HG03066 (cell line): ENCODE measurements around the gene SNRNP27.
"Not testable (repeated sequence)": the region's sequence is repeated elsewhere in the genome, so short reads cannot be mapped to it uniquely, and the experiment has no call there.

Source experiments
- ATAC-seq: cut with Tn5 transposase; IDR thresholded peaks from one replicate; pipeline ENCODE4 v1.9.1; 2021; ENCODE audit warnings: low read depth; ENCODE audit not compliant: unreplicated experiment

SNRNP27 gene

DNA sequence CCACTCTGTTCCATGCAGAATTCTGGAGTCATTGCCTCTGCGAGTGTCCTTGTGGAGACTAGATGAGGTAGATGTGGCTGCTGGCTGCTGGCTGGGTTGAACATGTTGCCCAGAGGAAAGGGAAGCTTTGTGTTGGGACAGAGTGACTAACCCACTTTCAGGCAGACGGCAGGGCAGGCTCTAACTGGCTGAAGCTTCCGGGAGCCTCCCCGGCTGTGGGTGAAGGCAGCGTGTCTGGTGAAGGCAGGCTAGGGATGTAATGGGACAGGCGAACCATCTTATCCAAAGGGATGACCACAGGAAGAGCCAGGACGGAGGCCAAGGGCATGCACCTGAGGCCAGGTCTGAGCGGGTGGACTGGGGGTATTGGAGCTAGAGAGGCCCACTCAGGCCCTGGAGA lies 51.7 kb downstream of the SNRNP27 start:
- no peak for ATAC-seq

DNA sequence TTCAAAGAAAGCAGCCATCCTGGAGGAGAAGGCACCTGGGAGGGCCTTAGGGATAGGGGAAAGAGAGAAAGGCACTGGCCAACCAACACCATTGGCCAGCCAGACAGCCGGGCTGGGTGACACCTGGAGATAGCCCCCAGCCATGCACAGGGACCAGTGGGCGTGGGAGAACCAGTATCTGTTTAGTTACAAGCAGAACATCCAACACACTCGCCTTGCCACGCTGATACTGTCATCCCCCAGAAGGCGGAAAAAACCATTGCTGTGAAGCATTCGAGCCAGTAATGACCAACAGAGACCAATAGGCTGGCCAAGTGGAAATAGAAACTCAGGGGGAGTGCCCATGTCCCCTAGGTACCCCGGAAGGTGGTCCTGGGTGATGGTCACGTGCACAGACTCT lies 52.2 kb downstream of the SNRNP27 start:
- no peak for ATAC-seq

DNA sequence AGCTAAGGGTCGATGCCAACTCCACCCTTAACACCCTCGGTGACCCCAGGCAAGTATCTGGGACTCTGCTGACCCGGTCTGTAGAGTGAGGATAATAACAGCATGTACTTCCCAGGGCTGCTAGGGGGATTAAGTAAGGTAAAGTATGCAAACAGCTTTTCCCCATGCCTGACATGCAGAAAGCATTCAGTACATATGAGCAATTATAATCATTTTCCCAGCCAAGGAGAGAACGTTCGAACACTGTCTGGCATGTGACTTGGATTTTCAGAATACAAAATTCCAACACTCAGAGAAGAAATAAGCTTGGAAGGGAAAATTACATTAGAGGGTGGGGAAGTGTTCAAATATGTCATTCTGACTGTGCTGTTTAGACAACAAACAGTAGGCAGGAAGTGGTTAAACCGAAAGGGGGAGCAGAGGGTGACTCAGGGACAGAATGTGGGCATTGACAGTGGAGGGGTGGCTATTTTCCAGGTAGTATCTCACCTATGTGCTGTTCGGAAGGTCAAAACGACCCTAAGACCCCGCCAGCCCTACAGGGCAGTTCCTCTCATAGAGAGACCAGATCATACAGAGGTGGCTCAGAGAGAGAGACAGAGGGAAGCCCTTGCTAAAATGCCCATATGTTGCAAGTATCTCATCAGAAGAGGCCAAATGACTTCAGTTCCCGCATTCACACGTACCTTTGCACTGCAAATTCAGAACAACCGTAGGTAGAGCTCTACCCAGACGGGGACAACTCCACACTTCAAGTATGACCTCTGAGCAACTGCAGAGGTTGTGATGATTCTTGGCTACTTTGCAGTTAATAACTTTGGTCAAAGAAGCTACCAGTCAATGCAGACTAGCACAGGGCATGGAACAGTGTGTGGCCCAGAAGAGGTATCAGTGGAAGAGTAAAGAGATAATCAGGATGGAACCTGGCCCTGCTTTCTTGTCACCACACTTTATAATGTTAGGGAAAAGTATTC lies 52.9 kb downstream of the SNRNP27 start:
- no peak for ATAC-seq

DNA sequence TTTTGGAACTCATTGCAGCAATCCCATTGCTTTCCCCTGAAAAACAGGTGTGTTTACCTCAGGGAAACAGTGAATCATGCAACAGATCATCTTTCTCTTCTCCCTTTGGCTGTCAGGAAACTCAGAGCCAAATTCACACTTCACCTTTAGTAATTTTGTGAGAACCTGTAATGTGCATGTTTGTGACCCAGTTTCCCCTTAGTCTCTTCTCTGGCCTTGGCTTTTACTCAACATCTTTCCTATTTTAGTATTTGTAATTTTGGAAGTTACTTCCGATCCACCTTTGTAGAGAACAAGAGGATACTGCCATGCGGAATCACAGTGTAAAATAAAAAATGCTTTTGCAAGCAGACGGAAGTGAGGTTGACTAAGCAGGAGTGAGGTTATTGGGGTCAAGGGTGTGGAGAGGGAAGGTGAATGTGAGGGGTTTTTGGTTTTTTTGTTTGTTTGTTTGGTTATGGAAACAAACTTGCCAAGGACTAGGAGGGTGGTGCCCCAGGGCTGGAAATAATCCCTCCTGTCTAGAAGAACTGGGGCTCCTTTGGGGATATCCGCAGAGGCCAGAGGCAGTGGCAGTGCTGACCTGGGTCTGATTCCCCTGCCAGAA lies 53.7 kb downstream of the SNRNP27 start:
- ATAC-seq: no peak

DNA sequence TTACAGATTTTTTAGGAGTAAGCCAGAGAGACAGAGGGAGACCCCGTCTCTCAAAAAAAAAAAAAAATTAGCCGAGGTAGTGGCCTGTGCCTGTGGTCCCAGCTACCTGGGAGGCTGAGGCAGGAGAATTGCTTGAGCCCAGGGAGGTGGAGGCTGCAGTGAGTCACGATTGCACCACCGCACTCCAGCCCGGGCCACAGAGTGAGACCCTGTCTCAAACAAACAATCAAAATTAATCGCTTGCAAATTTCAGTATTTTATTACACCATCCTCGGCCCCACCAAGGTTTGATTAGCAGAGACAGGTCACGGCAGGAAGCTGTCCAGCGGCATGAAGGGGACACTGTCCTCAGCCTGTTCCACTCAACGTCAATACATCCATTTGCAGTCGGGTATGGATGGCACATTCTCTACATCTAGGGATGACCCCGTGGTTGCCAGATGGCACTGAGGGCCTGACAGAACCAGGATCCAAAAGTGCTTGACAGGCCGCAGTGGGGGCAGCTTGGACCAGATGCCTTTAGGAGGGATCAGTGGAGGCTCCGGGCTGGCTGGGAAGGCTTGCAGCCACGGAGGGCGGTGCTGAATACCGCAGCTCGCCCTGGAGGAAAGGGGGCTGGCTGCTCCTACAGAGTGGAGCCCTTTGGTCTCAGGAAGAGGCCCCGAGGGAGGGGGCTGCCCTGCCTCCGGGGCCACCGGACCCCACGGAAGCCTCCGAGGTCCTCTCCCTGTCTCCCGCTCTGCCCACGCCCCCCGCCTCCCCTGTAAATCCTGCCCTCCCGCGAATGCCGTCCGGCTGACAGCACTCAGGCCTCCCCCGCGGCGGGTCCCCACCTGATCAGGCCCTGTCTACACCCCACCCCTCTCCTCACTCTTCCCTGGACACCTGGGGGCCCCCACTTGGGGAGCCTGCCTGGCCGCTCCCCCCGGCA lies 54.5 kb downstream of the SNRNP27 start:
- ATAC-seq: no peak

DNA sequence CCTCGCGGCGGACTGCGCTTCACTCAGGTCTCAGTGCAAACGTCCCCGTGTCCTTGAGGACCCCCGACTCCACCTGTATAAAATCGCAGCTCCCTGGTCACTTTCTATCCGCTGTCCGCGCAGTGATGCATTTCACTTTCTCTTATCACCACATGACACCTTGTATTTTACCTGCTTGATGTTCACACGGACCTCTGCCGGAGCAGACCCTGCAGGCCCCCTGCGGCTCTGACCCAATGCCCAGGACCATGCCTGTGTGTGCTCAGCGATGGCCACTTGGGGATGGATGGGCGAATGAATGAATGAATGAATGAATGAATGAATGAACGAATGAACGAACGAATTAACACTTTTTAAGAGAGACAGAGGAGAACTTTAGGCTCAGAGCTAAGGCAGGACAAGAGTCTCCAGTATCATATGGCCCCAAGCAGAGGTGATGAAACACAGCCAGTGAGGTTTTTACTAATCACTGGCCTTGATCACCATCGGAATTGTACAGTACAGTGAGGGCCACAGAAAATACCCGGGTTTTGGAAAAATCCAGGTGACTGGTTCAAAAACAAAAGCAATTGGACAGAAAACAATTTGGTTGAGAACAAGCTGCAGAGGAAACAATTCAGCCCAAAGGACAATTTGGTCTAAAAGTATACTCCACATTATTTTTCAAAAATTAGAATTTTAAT lies 55.3 kb downstream of the SNRNP27 start:
- ATAC-seq: no peak

DNA sequence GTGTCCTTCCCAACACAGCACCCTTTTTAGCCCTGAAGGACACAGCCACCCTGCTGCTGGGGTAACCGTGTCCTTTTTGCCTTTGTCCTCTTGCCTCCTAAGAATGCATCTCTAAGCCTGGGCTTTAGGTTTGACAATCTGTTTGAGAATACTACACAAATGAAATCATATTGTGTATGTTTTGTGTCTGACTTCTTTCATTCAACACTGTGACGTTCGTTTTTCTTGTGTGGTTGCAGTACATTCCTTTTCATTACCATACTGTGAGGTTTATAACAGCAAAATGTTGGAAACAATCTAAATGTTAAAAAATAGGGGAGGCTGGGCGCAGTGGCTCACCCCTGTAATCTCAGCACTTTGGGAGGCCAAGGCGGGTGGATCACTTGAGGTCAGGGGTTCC lies 56.5 kb downstream of the SNRNP27 start:
- ATAC-seq: no peak

DNA sequence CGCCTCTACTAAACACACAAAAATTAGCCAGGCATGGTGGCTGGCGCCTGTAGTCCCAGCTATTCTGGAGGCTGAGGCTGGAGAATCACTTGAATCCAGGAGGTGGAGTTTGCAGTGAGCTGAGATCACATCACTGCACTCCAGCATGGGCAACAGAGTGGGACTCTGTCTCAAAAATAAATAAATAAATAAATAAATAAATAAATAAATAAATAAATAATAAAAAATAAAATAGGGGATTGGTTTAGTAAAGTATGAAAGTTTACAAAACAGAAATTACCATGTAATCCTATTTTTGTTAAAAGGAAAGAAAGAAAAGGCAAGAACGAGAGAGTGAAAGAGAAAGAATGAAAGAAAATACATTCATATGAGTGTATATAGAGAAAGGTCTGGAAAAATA lies 56.9 kb downstream of the SNRNP27 start:
- ATAC-seq: not testable (repeated sequence)

DNA sequence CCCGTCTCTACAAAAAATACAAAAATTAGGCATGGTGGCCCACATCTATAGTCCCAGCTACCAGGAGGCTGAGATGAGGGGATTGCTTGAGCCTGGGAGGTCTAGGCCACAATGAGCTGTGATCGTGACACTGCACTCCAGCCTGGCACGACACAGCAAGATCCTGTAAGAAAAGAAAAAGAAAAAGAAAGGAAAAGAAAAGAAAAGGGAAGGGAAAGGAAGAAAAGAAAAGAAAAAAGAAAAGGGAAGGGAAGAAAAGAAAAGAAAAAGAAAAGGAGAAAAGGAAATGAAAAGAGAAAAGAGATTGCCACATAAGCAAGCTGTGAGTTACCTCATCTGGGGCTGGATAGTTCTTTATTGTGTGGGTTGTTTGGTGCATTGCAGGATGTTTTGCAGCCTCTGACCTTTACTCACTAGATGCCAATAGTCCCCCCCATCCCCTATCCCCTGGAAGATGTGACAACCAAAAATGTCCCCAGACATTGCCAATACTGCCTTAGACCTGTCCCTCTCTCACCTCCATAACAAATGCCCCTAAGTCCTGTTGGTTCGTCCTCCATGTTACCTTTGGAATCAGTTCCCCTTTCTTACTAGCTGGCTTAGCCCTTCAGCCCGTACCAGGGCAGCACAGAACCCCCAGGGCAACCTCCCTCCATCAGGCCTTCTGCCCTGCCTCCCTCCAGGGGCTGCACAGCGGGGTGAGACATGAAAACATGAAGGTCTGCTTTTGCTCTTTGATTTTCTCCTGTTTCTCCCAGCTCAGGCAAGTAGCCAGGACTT lies 58.8 kb downstream of the SNRNP27 start:
- no peak for ATAC-seq

DNA sequence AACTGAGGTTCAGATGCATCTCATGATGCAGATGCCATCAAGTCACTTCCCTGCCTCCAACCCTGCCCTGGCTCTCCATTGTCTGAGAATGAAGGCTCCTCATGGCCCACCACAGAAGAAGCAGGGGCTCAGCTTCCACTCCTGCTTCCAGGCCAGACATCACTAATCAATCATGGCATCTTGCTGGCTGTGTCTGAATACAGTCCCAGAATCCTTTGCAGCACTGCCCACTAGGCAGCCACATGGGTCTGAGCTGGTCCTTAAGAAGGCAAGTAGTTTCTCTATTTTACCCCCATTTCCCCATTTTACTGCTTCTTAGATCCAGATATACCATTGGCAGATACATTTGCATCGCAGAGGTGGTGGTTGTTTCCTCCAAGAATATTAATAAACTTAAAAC lies 60.3 kb downstream of the SNRNP27 start:
- ATAC-seq: no peak
